HL-60 (cell line): ENCODE data around the gene CHD2.

Source experiments
- DNase-seq, 2 experiments: peaks; one replicate each; pipeline ENCODE4 v3.0.0-alpha.2; 2010 to 2020; ENCODE audit warnings: low read depth in 1 of 2, low spot score in 1 of 2
- H3K27ac ChIP-seq: fragments of 250-450 bp; sonication (Bioruptor Pico); replicated peaks from 2 replicates; pipeline ENCODE4 v1.5.1; 2020; ENCODE audit warnings: mild to moderate bottlenecking, moderate library complexity
- H3K27me3 ChIP-seq: fragments of 250-450 bp; sonication (Bioruptor Pico); 2 replicates; pipeline ENCODE4 v1.5.1; 2021; ENCODE audit warnings: mild to moderate bottlenecking, moderate library complexity; ENCODE audit not compliant: insufficient read depth, poor library complexity, severe bottlenecking
- H3K4me3 ChIP-seq: replicated peaks from 2 replicates; pipeline ENCODE4 v1.5.1; 2011; ENCODE audit warnings: mild to moderate bottlenecking, control low read depth, low read length; ENCODE audit not compliant: insufficient read depth
- GABPA ChIP-seq: IDR thresholded peaks from 2 replicates; pipeline ENCODE4 v1.6.1; 2012; ENCODE audit warnings: low read depth
- POLR2AphosphoS5 ChIP-seq: IDR thresholded peaks from 2 replicates; pipeline ENCODE4 v1.6.1; 2012; ENCODE audit warnings: low read depth
- SPI1 ChIP-seq: IDR thresholded peaks from 2 replicates; pipeline ENCODE4 v1.6.1; 2012; ENCODE audit warnings: low read depth, mild to moderate bottlenecking, borderline replicate concordance
- TF ChIP-seq, protein P1 (sequence below): IDR thresholded peaks from 2 replicates; pipeline ENCODE4 v1.6.1; 2012; ENCODE audit warnings: low read depth; ENCODE audit not compliant: insufficient replicate concordance
- TF ChIP-seq, protein P2 (sequence below): IDR thresholded peaks from one replicate; pipeline ENCODE4 v1.5.1; 2011; ENCODE audit warnings: low read length, control low read depth, inconsistent platforms; ENCODE audit not compliant: insufficient read depth

CHD2 gene

DNA sequence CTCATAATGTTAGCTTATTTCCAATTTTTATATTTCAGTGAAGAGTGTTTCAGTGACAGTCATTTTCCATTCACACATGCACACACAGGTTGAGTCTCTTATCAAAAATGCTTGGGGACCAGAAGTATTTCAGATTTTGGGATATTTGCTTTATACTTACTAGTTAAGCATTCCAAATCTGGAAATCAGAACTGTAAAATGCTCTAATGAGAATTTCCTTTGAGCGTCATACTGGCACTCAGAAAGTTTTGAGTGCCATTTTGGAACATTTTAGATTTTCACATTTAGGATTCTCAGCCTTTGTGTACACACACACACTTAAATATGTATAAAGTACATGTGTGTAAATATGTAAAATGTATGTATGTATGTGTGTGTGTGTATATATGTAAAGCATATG lies 71.0 kb downstream of the CHD2 start:
- no peaks in the 10 kb centered on the region for H3K27me3 ChIP-seq
- no peak overlapping the region for H3K4me3 ChIP-seq
- H3K27ac ChIP-seq, result no peak overlapping the region
- TF ChIP-seq, protein P1, sequence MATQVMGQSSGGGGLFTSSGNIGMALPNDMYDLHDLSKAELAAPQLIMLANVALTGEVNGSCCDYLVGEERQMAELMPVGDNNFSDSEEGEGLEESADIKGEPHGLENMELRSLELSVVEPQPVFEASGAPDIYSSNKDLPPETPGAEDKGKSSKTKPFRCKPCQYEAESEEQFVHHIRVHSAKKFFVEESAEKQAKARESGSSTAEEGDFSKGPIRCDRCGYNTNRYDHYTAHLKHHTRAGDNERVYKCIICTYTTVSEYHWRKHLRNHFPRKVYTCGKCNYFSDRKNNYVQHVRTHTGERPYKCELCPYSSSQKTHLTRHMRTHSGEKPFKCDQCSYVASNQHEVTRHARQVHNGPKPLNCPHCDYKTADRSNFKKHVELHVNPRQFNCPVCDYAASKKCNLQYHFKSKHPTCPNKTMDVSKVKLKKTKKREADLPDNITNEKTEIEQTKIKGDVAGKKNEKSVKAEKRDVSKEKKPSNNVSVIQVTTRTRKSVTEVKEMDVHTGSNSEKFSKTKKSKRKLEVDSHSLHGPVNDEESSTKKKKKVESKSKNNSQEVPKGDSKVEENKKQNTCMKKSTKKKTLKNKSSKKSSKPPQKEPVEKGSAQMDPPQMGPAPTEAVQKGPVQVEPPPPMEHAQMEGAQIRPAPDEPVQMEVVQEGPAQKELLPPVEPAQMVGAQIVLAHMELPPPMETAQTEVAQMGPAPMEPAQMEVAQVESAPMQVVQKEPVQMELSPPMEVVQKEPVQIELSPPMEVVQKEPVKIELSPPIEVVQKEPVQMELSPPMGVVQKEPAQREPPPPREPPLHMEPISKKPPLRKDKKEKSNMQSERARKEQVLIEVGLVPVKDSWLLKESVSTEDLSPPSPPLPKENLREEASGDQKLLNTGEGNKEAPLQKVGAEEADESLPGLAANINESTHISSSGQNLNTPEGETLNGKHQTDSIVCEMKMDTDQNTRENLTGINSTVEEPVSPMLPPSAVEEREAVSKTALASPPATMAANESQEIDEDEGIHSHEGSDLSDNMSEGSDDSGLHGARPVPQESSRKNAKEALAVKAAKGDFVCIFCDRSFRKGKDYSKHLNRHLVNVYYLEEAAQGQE, result no peak
- TF ChIP-seq SPI1 (no peak), POLR2AphosphoS5 (no peak), GABPA (no peak)
- TF ChIP-seq, protein P2, sequence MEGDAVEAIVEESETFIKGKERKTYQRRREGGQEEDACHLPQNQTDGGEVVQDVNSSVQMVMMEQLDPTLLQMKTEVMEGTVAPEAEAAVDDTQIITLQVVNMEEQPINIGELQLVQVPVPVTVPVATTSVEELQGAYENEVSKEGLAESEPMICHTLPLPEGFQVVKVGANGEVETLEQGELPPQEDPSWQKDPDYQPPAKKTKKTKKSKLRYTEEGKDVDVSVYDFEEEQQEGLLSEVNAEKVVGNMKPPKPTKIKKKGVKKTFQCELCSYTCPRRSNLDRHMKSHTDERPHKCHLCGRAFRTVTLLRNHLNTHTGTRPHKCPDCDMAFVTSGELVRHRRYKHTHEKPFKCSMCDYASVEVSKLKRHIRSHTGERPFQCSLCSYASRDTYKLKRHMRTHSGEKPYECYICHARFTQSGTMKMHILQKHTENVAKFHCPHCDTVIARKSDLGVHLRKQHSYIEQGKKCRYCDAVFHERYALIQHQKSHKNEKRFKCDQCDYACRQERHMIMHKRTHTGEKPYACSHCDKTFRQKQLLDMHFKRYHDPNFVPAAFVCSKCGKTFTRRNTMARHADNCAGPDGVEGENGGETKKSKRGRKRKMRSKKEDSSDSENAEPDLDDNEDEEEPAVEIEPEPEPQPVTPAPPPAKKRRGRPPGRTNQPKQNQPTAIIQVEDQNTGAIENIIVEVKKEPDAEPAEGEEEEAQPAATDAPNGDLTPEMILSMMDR, result no peak
- DNase-seq, result no peak

DNA sequence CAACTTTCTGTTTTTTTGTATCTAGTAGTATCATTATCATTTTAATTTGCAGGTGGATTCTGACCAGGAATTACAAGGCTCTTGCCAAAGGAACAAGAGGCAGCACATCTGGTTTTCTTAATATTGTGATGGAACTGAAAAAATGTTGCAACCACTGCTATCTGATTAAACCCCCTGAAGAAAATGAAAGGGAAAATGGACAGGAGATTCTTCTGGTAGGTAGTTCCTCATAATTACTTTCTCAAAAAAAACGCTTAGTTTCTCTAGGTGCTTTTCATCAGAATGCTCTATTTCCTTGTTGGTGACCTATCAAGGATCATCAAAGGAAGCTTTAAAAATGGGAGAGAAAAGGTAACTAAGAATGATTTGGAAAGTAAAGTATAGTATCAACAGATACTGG lies 71.6 kb downstream of the CHD2 start:
- no peak for DNase-seq
- no peak overlapping the region for H3K4me3 ChIP-seq
- TF ChIP-seq GABPA (no peak), POLR2AphosphoS5 (no peak), SPI1 (no peak)
- TF ChIP-seq, protein P2, result no peak
- TF ChIP-seq, protein P1, result no peak
- H3K27me3 ChIP-seq, result no peaks in the 10 kb centered on the region
- no peak overlapping the region for H3K27ac ChIP-seq

DNA sequence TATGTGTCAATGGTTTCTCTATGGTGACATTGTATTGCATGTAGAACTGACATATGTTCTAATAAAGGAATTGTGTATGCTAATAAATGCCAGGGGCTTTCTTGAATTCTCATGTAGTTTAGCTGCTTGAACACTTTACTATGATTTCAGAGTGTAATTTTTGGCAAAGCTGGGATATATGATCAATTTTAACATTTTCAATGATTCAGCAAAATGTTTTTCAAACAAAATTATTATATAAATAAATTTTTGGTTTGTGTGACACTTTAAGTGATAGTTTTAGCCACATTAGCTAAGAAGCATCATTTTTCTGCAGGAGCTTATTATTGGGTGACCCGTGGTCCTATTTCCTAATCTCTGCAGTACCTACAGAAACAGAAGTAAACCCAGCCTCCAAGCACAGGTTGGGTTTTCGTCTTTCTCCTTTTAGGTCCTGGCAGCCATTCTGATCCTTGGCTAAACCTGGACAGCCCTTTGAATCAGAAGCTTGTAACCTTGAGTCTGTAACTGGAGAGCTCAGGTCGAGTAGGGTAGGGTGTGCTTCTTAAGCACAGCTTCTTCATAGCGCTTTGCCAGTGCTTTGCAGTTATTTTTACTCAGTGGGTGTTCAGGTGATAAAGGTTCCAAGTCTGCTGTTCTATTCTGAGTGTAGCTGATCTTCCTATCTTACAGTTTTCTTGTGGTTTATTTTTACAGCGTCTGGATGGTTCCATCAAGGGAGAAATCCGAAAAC lies 74.2 kb downstream of the CHD2 start:
- H3K27me3 ChIP-seq, result no peaks in the 10 kb centered on the region
- H3K27ac ChIP-seq, result no peak overlapping the region
- no peak for DNase-seq

More for the DNA sequence above, 74.2 kb downstream of the CHD2 start:
- no peak overlapping the region for H3K4me3 ChIP-seq
- TF ChIP-seq POLR2AphosphoS5, result no peak
- TF ChIP-seq, protein P1, result no peak
- no peak for TF ChIP-seq SPI1
- TF ChIP-seq, protein P2, result no peak
- no peak for TF ChIP-seq GABPA
